Activated T-cell treated with anti-CD3 and anti-CD28 coated beads, Interleukin-2, amount 50 U/mL, for 1 hour (primary cell): Measurements from ENCODE around the gene KCNT1.

Source experiments
- DNase-seq: peaks from one replicate; pipeline ENCODE4 v3.0.0-alpha.2; 2020

KCNT1 gene

GRCh38 chr9:135728436-135729110 lies 26.6 kb downstream of the KCNT1 start:
- DNase-seq: no peak

- DNase-seq: no peak
Measured at GRCh38 chr9:135729480-135729879, 27.5 kb downstream of the KCNT1 start.

GRCh38 chr9:135731454-135731853 lies 29.5 kb downstream of the KCNT1 start:
- no peak for DNase-seq

- no peak for DNase-seq
Measured at GRCh38 chr9:135732569-135733257, 30.7 kb downstream of the KCNT1 start.

- no peak for DNase-seq
Measured at GRCh38 chr9:135734616-135735144, 32.7 kb downstream of the KCNT1 start.

- no peak for DNase-seq
Measured at GRCh38 chr9:135736272-135736978, 34.4 kb downstream of the KCNT1 start.

GRCh38 chr9:135736979-135737839 lies 35.2 kb downstream of the KCNT1 start:
- no peak for DNase-seq

GRCh38 chr9:135737840-135738521 lies 36.0 kb downstream of the KCNT1 start:
- no peak for DNase-seq

- DNase-seq: no peak
Measured at GRCh38 chr9:135739271-135740220, 37.6 kb downstream of the KCNT1 start.

- no peak for DNase-seq
Measured at GRCh38 chr9:135741276-135742219, 39.6 kb downstream of the KCNT1 start.

- no peak for DNase-seq
Measured at GRCh38 chr9:135743021-135743420, 41.0 kb downstream of the KCNT1 start.

- no peak for DNase-seq
Measured at GRCh38 chr9:135743546-135744332, 41.8 kb downstream of the KCNT1 start.

- DNase-seq: no peak
Measured at GRCh38 chr9:135744333-135745070, 42.5 kb downstream of the KCNT1 start.

- DNase-seq: no peak
Measured at GRCh38 chr9:135745189-135745588, 43.2 kb downstream of the KCNT1 start.

- no peak for DNase-seq
Measured at GRCh38 chr9:135745686-135746324, 43.8 kb downstream of the KCNT1 start.

- DNase-seq: no peak
Measured at GRCh38 chr9:135746565-135746964, 44.6 kb downstream of the KCNT1 start.

GRCh38 chr9:135747311-135747710 lies 45.3 kb downstream of the KCNT1 start:
- no peak for DNase-seq

GRCh38 chr9:135748676-135749075 lies 46.7 kb downstream of the KCNT1 start:
- DNase-seq: no peak
